ENCODE data around the gene ATP2C2.
"Not testable (repeated sequence)": the region's sequence is repeated elsewhere in the genome, so short reads cannot be mapped to it uniquely, and the experiment has no call there.

The ATP2C2 gene

GRCh38 chr16:84368308-84368996 lies at the start of gene ATP2C2:
Gene ATP2C2, plus strand, starts transcription at chr16:84368538. Its CDS starts 78 bp downstream, at chr16:84368616.
- DNase-seq (ENCODE audit: low read depth) = no peak

GRCh38 chr16:84319146-84319760 lies 49.1 kb upstream of the ATP2C2 start:
- no peak for DNase-seq (ENCODE audit: low read depth)

- no peak for DNase-seq (ENCODE audit: low read depth)
These were observed 47.8 kb upstream of the ATP2C2 start for GRCh38 chr16:84320511-84320910.

GRCh38 chr16:84321932-84322331 lies 46.4 kb upstream of the ATP2C2 start:
- no peak for DNase-seq (ENCODE audit: low read depth)

DNA sequence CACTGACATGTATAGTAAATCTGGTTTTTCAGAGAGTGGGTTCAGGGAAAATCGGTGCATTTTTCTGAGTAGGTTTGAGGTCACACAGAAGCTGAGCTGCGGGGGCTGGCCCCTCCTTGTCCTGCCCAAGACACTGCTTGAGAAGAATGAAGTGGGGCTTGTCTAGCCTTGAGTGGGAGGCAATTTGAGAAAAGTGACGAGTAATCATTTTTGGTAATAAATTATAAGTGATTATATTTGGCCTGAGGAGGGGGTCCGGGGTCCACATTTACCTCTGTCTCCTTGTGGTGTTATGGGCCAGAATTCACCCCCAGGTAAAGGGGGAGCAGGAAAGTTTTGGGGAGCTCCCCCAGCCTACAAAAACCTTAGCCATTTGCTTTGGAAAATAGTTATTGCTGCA lies 45.6 kb upstream of the ATP2C2 start:
- DNase-seq (ENCODE audit: low read depth) = no peak

DNA sequence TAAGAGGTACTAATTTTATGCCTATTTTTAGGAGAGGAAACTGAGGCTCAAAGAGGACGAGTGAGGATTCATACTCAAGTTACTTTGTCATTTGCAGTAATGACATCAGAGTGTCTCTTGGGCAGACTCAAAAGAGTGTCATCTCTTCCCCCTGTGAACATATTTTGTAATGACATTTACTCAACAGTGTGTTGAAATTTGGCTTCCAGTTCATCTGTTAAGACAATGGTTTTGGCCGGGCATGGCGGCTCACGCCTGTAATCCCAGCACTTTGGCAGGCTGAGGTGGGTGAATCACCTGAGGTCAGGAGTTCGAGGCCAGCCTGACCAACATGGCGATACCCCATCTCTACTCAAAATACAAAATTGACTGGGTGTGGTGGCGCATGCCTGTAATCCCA lies 44.7 kb upstream of the ATP2C2 start:
- no peak for DNase-seq (ENCODE audit: low read depth)

- DNase-seq (ENCODE audit: low read depth) = no peak
These were observed 43.7 kb upstream of the ATP2C2 start for GRCh38 chr16:84324434-84325262.

GRCh38 chr16:84326545-84326944 lies 41.8 kb upstream of the ATP2C2 start:
- DNase-seq (ENCODE audit: low read depth) = no peak

DNA sequence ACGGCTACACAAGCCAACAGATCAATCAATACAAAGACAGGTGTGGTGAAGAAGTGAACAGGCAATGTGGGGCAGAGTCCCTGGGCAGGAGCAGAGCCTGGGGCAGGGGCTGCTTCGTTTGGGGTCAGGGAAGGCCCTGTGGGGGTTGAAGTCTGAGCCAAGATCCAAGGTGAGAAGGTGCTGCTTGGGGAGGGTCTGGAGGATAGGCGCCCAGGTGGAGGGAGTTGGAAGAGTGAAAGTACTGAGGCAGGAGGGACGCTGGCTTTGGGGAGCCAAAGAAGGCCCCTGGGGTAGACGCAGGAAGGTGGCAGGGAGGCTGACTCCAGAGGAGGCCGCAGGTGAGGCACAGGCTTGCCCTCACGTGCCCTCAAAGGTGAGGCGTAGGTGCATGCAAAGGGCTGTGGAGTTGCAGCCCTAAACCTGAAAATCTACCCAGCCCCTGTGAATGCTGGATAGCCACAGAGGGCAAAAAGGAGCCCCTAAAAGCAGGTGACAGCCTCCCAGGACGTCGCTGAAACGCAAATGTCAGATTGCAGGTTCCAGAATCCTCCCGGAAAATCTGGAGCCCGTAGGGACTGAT lies 40.3 kb upstream of the ATP2C2 start:
- no peak for DNase-seq (ENCODE audit: low read depth)

DNA sequence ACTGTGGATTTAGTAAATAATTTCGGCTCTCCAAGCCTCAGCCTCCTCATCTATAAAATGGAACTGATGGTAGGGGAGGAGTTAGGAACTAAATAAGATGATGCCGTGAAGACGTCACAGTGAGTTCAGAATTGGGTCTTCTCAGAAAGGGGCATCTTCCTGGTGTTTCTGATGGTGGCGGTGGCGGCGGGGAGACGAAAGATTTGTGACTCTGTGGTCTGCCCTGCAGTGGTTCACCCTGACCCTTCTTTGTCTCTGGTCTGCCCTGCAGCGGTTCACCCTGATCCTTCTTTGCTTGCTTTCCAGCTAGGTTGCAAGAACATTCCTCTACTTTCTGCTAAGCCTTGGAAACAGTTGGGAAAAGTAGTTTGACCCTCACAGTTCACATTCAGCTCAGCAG lies 39.3 kb upstream of the ATP2C2 start:
- DNase-seq (ENCODE audit: low read depth) = no peak

GRCh38 chr16:84329843-84330684 lies 38.3 kb upstream of the ATP2C2 start:
- DNase-seq (ENCODE audit: low read depth) = no peak

GRCh38 chr16:84330685-84331050 lies 37.7 kb upstream of the ATP2C2 start:
- no peak for DNase-seq (ENCODE audit: low read depth)

GRCh38 chr16:84331998-84332780 lies 36.1 kb upstream of the ATP2C2 start:
- DNase-seq (ENCODE audit: low read depth) = no peak

DNA sequence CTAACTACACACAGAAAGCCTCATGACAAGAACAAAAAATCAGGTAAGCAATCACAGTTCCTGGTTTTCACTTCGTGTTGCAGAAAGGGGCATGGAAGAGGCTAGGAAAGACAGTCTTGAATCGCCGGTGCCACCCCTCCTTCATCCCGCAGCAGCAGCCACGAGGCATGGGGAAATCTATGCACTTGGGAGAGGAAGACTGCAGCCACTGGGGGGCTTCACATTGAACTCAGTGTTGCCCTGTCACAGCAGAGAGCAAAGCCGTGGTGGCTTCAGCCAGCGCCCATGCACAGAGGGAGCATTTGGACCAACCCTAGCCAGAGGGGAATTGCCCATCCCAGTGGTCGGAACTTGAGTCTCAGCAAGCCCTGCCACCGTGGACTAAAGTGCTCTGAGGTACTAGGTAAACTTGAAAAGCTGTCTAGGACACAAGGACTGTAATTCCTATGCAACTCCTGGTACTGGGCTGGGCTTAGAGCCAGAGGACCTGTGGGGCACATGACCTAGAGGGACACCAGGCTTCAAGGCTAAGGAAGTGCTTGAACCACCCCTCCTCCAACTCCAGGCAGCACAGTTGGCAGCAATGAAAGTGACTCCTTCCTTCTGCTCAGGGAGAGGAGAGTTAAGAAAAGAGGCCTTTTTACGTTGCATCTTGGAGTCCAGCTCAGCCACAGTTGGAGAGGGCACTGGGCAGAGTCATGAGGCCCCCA lies 35.2 kb upstream of the ATP2C2 start:
- no peak for DNase-seq (ENCODE audit: low read depth)

DNA sequence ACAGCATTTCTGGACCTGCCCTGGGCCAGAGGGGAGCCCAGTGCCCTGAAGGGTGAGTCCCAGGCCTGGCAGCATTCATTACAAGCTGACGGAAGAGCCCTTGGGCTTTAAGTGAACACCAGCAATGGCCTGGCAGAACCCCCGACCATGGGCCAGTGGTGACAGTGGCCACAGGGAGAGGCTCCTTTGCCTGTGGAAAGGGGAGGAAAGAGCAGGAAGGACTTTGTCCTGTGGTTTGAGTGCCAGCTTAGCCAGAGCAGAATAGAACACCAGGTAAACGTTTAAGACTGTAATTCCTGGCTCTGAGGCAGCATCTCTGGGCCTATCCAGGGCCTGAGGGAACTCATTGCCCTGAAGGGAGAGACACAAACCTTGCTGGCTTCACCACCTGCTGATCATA lies 34.3 kb upstream of the ATP2C2 start:
- no peak for DNase-seq (ENCODE audit: low read depth)

DNA sequence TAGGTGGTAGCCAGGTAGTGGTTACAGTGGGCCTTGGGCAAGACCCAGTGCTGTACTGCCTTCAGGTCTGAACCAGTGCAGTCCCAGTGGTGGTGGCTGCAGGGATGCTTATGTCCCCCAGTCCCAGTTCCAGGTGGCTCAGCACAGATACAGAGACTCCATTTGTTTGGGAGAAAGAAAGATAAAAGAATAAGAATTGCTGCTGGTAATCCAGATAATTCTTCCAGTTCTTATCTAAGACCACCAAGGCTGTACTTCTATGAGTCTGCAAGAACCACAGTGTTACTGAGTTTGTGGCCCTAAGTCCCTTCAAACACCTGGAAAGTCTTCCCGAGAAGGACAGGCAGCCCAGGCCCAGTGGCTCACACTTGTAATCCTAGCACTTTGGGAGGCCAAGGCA lies 33.9 kb upstream of the ATP2C2 start:
- no peak for DNase-seq (ENCODE audit: low read depth)

- not testable (repeated sequence) for DNase-seq (ENCODE audit: low read depth)
These were observed 31.1 kb upstream of the ATP2C2 start for GRCh38 chr16:84337236-84337635.

GRCh38 chr16:84339311-84339710 lies 29.0 kb upstream of the ATP2C2 start:
- DNase-seq (ENCODE audit: low read depth) = no peak

DNA sequence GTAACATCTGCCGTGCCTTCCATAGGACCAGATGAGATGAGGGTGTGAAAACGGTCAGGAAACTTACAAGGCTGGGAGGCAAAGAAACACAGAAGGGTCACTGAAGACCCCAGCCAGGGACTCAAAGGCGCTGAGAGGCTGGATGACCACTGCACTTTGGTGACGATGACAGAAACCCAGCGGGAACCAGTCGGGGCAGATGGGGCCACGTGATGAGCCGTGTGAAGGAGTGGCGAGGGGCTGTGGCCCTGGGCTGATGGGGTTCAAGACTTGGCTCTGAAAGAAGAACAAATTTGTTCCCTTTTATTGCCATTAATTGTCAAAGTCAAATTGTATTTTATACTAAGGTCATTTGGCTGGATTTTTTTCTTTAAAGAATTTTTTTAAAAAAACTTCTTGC lies 28.6 kb upstream of the ATP2C2 start:
- no peak for DNase-seq (ENCODE audit: low read depth)

DNA sequence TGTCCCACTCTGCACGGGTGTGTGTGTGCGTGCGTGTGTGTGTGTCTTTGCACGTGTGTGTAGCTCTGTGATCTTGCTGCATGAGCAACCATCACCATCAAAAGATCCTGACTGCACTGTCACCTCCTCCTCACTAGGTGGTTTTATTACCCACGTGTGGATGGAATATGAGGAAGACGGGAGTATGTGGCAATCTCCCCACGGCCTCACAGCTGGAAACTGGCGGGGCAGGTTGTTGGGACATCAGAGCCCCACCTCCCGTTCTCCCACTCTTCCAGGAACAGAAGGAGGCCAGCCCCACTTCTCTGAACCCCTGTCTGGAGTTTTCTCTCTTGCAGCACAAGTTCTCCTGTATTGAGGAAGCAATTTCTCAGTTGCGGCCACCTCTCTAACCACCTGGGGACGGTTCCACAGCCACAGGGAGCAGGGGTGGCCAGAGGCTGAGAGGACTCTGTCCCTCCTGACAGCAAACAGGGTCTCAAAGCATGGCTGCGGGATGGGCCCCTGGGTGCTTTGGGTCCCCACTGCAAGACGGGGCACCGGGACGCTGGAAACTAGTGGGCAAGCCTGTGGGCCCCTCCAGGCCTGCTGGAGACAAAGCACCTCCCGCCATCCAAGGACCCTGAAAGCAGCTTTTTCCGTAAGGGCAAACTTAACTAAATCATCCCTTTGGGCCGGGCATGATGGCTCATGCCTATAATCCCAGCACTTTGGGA lies 27.9 kb upstream of the ATP2C2 start:
- DNase-seq (ENCODE audit: low read depth) = no peak

Measured in stimulated activated CD8-positive, alpha-beta memory T cell treated with anti-CD3 and anti-CD28 coated beads, Interleukin-12 subunit alpha, Interleukin-12 subunit beta, amount 100 ng/mL, for 4 hours (primary cell).